K562 (cell line): Measurements from ENCODE around the gene LRRC4C. TPM values are rescaled to one million over a fixed set of nuclear protein-coding genes. Genes with fewer than 3 reads are reported as not detected.

Source experiments
- ATAC-seq: fragments of 200-7000 bp; cut with Tn5 transposase; 3 replicates; pipeline ENCODE4 v1.9.1; 2020; ENCODE audit warnings: moderate library complexity
- BruUV-seq: library from RNA; stranded (reverse); fragments of 400-500 nt; replicated peaks from 2 replicates; lab custom pipeline; 2021; lab: Mats Ljungman, UMichigan
- CTCF ChIA-PET: fragments of 300-600 bp; formaldehyde crosslinking; extraction: SDS; loops from one replicate; lab custom pipeline; 2021; ENCODE audit warnings: low intra/inter-chr PET ratio; lab: Yijun Ruan, JAX
- POLR2A ChIA-PET: fragments of 300-600, 350-650 bp; sonication (Branson Sonifier 250); formaldehyde crosslinking; extraction: SDS; loops from one replicate; lab custom pipeline; 2021; ENCODE audit warnings: antibody characterized with exemption, inconsistent platforms; lab: Yijun Ruan, JAX
- DNase-seq, 4 experiments: peaks; one replicate each; pipeline versions ENCODE4 v3.0.0 to v3.0.0-alpha.2; 2011 to 2018; ENCODE audit warnings: low spot score in 3 of 4, mixed read lengths in 3 of 4; ENCODE audit errors: extremely low read depth in 1 of 4
- FAIRE-seq: peaks from 2 replicates; lab custom pipeline; 2011; peaks lifted over from hg19 to GRCh38; lab: Jason Lieb, UNC
- H2AFZ ChIP-seq: 2 replicates; pipeline ENCODE4 v1.6.0; 2011; ENCODE audit warnings: low read depth, low read length, control low read depth, inconsistent platforms
- H3K27ac ChIP-seq: fragments of 200-600 bp; 3 replicates; pipeline ENCODE4 v1.8.0; 2011; ENCODE audit warnings: low read depth, mild to moderate bottlenecking, control low read depth, inconsistent platforms, low read length, moderate library complexity, mixed read lengths; ENCODE audit errors: extremely low read depth
- H3K27me3 ChIP-seq, 2 experiments: fragments of 300-600 bp in 1 of 2; 2 replicates in 1 of 2; 3 replicates in 1 of 2; pipeline versions ENCODE4 v1.6.0 to v1.8.0; 2011; ENCODE audit warnings: inconsistent platforms in 2 of 2, low read length in 2 of 2, mild to moderate bottlenecking in 1 of 2, mixed read lengths in 1 of 2, moderate library complexity in 1 of 2; ENCODE audit not compliant: control insufficient read depth in 2 of 2, insufficient read depth in 2 of 2
- H3K36me3 ChIP-seq: fragments of 300-600 bp; 3 replicates; pipeline ENCODE4 v1.8.0; 2011; ENCODE audit warnings: mild to moderate bottlenecking, low read length, inconsistent platforms; ENCODE audit not compliant: control insufficient read depth, insufficient read depth
- H3K4me1 ChIP-seq, 2 experiments: fragments of 200-600 bp in 1 of 2; replicated peaks in 1 of 2; 2 replicates in 1 of 2; 3 replicates in 1 of 2; pipeline versions ENCODE4 v1.5.1 to v1.8.0; 2011; ENCODE audit warnings: inconsistent platforms in 2 of 2, low read length in 2 of 2, mild to moderate bottlenecking in 1 of 2, mixed read lengths in 1 of 2, moderate library complexity in 1 of 2; ENCODE audit not compliant: control insufficient read depth in 2 of 2, insufficient read depth in 2 of 2
- H3K4me2 ChIP-seq: 2 replicates; pipeline ENCODE4 v1.6.1; 2011; ENCODE audit warnings: low read length, control low read depth, inconsistent platforms, mixed read lengths; ENCODE audit not compliant: insufficient read depth
- H3K4me3 ChIP-seq: fragments of 200-600 bp; sonication (generic), shearing (Covaris generic); 2 replicates; pipeline ENCODE4 v1.5.1; 2016; ENCODE audit warnings: control low read depth, inconsistent platforms
- H3K79me2 ChIP-seq: fragments of 200-600 bp; 3 replicates; pipeline ENCODE4 v1.8.0; 2011; ENCODE audit warnings: low read length, inconsistent platforms; ENCODE audit not compliant: control insufficient read depth, insufficient read depth
- H3K9ac ChIP-seq, 2 experiments: 2 replicates each; pipeline versions ENCODE4 v1.6.0 to v1.6.1; 2011; ENCODE audit warnings: low read depth in 2 of 2, low read length in 2 of 2, control low read depth in 1 of 2, inconsistent platforms in 1 of 2, mild to moderate bottlenecking in 1 of 2, mixed read lengths in 1 of 2; ENCODE audit not compliant: insufficient read depth in 1 of 2
- H3K9me1 ChIP-seq: one replicate; pipeline ENCODE4 v1.6.0; 2011; ENCODE audit warnings: inconsistent platforms, mild to moderate bottlenecking, low read length, moderate library complexity; ENCODE audit not compliant: control insufficient read depth, insufficient read depth
- H3K9me3 ChIP-seq: replicated peaks from 2 replicates; pipeline ENCODE4 v1.5.1; 2011; ENCODE audit warnings: low read depth, low read length, inconsistent platforms; ENCODE audit not compliant: control insufficient read depth, insufficient read depth
- H4K20me1 ChIP-seq: replicated peaks from 2 replicates; pipeline ENCODE4 v1.6.1; 2011; ENCODE audit warnings: low read length, inconsistent platforms, mixed read lengths; ENCODE audit not compliant: control insufficient read depth, insufficient read depth
- BACH1 ChIP-seq: fragments of 200-800 bp; sonication (Bioruptor generic); IDR thresholded peaks from 2 replicates; pipeline ENCODE4 v1.6.1; 2016; ENCODE audit warnings: missing genetic modification characterization, missing compliant biosample characterization
- BRD9 ChIP-seq: fragments of 450-650 bp; IDR thresholded peaks from 2 replicates; pipeline ENCODE4 v1.6.1; 2018; ENCODE audit warnings: low read depth; ENCODE audit not compliant: partially characterized antibody
- CBX8 ChIP-seq: fragments of 200-600 bp; sonication (generic); IDR thresholded peaks from 2 replicates; pipeline ENCODE4 v1.6.1; 2012; ENCODE audit warnings: borderline replicate concordance, mixed run types, low read depth, mild to moderate bottlenecking, moderate library complexity, mixed read lengths, low read length, control low read depth, inconsistent platforms; ENCODE audit not compliant: poor library complexity, severe bottlenecking; ENCODE audit errors: extremely low read depth
- JUND ChIP-seq, 2 experiments: IDR thresholded peaks; 2 replicates in 1 of 2; 3 replicates in 1 of 2; pipeline ENCODE4 v1.6.1; 2011; ENCODE audit warnings: borderline replicate concordance in 2 of 2, low read depth in 2 of 2, low read length in 2 of 2, improper control_type of control experiment in 1 of 2, missing biosample characterization in 1 of 2, missing genetic modification characterization in 1 of 2, missing genetic modification reagents in 1 of 2
- MIER1 ChIP-seq: fragments of 450-650 bp; IDR thresholded peaks from 2 replicates; pipeline ENCODE4 v1.6.1; 2016; ENCODE audit warnings: antibody characterized with exemption, mild to moderate bottlenecking, low read depth
- RBM15 ChIP-seq: fragments of 200-400 bp; formaldehyde crosslinking; IDR thresholded peaks from 2 replicates; pipeline ENCODE4 v1.6.1; 2018; ENCODE audit warnings: mild to moderate bottlenecking, low read length, moderate library complexity; ENCODE audit not compliant: insufficient read depth
- SIN3A ChIP-seq, 2 experiments: fragments of 150-350 bp in 1 of 2; IDR thresholded peaks; 2 replicates each; pipeline ENCODE4 v1.6.1; 2011 to 2016; ENCODE audit warnings: borderline replicate concordance in 2 of 2, low read depth in 2 of 2, low read length in 2 of 2, mild to moderate bottlenecking in 2 of 2, moderate library complexity in 2 of 2; ENCODE audit not compliant: control insufficient read depth in 1 of 2
- SMARCC2 ChIP-seq: fragments of 450-650 bp; IDR thresholded peaks from 2 replicates; pipeline ENCODE4 v1.6.1; 2017; ENCODE audit warnings: antibody characterized with exemption, moderate library complexity, mild to moderate bottlenecking, low read depth
- TEAD4 ChIP-seq, 2 experiments: sonication (generic) in 1 of 2; formaldehyde crosslinking in 1 of 2; IDR thresholded peaks; 2 replicates each; pipeline versions ENCODE4 v1.6.1 to v1.8.0; 2012 to 2022; ENCODE audit warnings: borderline replicate concordance in 1 of 2, inconsistent platforms in 1 of 2, low read length in 1 of 2, mild to moderate bottlenecking in 1 of 2, missing genetic modification reagents in 1 of 2
- ZNF124 ChIP-seq: sonication (generic); formaldehyde crosslinking; IDR thresholded peaks from 2 replicates; pipeline ENCODE4 v1.8.1; 2022; ENCODE audit warnings: missing genetic modification reagents
- ZNF589 ChIP-seq: fragments of 200-800 bp; sonication (Bioruptor generic); IDR thresholded peaks from 2 replicates; pipeline ENCODE4 v1.6.1; 2016; ENCODE audit warnings: low read depth, missing genetic modification characterization, missing compliant biosample characterization
- in situ Hi-C: fragments of 300-500 bp; cut with MboI; formaldehyde crosslinking; loops from 4 replicates; pipeline ENCODE4 v1.15.0; 2018; ENCODE audit warnings: inconsistent platforms, mixed read lengths
- intact Hi-C: fragments of 100-400 bp; cut with micrococcal nuclease; formaldehyde crosslinking; loops from 2 replicates; pipeline ENCODE4 v1.14.2; 2022
- polyA plus RNA-seq, 8 experiments: library from polyadenylated mRNA; depleted of rRNA in 4 of 8; stranded (reverse) in 5 of 8; unstranded in 3 of 8; fragments of >200 nt; fragmentation: Nextera tagmentation in 2 of 8; fragmentation: Illumina TruSeq in 1 of 8; extraction: Ambion mirVana in 2 of 8; extraction: Trizol in 1 of 8; gene quantifications; 2 replicates each; pipeline versions ENCODE4 v1.2.1 to v1.2.3, GENCODE V29; 2011 to 2014; ENCODE audit warnings: inconsistent platforms in 1 of 8, missing spikeins in 1 of 8
- total RNA-seq, 7 experiments: library from RNA; depleted of rRNA in 6 of 7; stranded (reverse); fragments of >200 nt in 6 of 7; fragmentation: Illumina TruSeq in 2 of 7; extraction: Trizol in 2 of 7; gene quantifications; 2 replicates each; pipeline versions ENCODE4 v1.2.1 to v1.2.3, GENCODE V29; 2011 to 2021; ENCODE audit warnings: low replicate concordance in 1 of 7
- TF ChIP-seq, protein P1 (sequence below): sonication (generic); formaldehyde crosslinking; IDR thresholded peaks from 2 replicates; pipeline ENCODE4 v1.5.0; 2020; ENCODE audit warnings: missing genetic modification reagents
- TF ChIP-seq, protein P2 (sequence below): sonication (generic); formaldehyde crosslinking; IDR thresholded peaks from 2 replicates; pipeline ENCODE4 v1.8.0; 2022; ENCODE audit warnings: mild to moderate bottlenecking, missing genetic modification reagents, borderline replicate concordance
- TF ChIP-seq, protein P3 (sequence below): sonication (generic); formaldehyde crosslinking; IDR thresholded peaks from 2 replicates; pipeline ENCODE4 v1.8.0; 2023; ENCODE audit warnings: mild to moderate bottlenecking, missing genetic modification reagents
- TF ChIP-seq, protein P4 (sequence below): fragments of 250-450 bp; sonication (Bioruptor Pico); IDR thresholded peaks from 2 replicates; pipeline ENCODE4 v1.6.1; 2021; ENCODE audit warnings: mild to moderate bottlenecking

LRRC4C gene
- total and polyA plus RNA-seq, 9 of the 15 experiments (the other 6 are each of a cell fraction or from before 2014, with no cell fraction given) = not detected

DNA sequence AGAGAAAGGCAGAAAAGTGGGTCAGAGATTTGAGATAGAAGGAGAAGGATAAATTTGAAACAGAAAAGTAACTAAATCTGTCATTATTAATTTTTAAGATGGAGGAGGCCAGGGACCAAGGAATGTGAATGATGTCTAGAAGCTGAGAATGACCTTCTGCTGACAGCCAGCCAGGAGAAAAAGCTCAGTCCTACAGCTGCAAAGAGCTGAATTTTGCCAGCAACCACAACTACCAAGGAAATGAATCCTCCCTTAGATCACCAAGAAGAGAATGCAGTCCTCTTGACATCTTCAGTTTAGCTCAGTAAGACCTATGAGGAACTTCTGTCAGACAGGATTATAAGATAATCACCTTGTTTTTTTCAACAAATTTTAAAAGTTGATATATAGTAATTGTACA, 538.2 kb downstream of the LRRC4C start:
- no peaks in the 10 kb centered on the region for H3K27me3 ChIP-seq
- no peak overlapping the region for H3K4me2 ChIP-seq
- no peaks in the 10 kb centered on the region for H3K4me1 ChIP-seq
- BruUV-seq = no TSS peak
- H3K36me3 ChIP-seq = no peaks in the 10 kb centered on the region
- ChIA-PET POLR2A (no interaction called here), CTCF (no interaction called here)
- ATAC-seq = no peak
- H2AFZ ChIP-seq = no peak overlapping the region
- FAIRE-seq = no peak
- H3K9me3 ChIP-seq = no peaks in the 10 kb centered on the region
- H4K20me1 ChIP-seq = no peaks in the 10 kb centered on the region
- H3K79me2 ChIP-seq = no peaks in the 10 kb centered on the region
- intact Hi-C loops = no loop called here
- no peak overlapping the region for H3K4me3 ChIP-seq
- in situ Hi-C loops = no loop called here
- no peak for DNase-seq
- H3K27ac ChIP-seq = no peak overlapping the region
- no peak overlapping the region for H3K9ac ChIP-seq
- H3K9me1 ChIP-seq = no peaks in the 10 kb centered on the region
- no peak for TF ChIP-seq TEAD4 (IDR thresholded peaks at IDR 0.05; ENCODE audit: low read length)
- TF ChIP-seq TEAD4 (CRISPR knock-in tag; IDR thresholded peaks at IDR 0.05; ENCODE audit: borderline replicate concordance) = no peak
- TF ChIP-seq SMARCC2 = no peak
- TF ChIP-seq RBM15 = no peak
- TF ChIP-seq SIN3A (IDR thresholded peaks at IDR 0.05; ENCODE audit: borderline replicate concordance in 2 of 2, control insufficient read depth in 1 of 2, low read depth in 2 of 2, low read length in 2 of 2) = no peak
- TF ChIP-seq CBX8 = no peak
- no peak for TF ChIP-seq BRD9
- no peak for TF ChIP-seq JUND (IDR thresholded peaks at IDR 0.05; ENCODE audit: borderline replicate concordance, low read depth, low read length)
- TF ChIP-seq JUND (tag; IDR thresholded peaks at IDR 0.05; ENCODE audit: borderline replicate concordance, low read depth, low read length) = no peak
- no peak for TF ChIP-seq MIER1
- TF ChIP-seq, protein P1, sequence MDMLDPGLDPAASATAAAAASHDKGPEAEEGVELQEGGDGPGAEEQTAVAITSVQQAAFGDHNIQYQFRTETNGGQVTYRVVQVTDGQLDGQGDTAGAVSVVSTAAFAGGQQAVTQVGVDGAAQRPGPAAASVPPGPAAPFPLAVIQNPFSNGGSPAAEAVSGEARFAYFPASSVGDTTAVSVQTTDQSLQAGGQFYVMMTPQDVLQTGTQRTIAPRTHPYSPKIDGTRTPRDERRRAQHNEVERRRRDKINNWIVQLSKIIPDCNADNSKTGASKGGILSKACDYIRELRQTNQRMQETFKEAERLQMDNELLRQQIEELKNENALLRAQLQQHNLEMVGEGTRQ (CRISPR knock-in tag) = no peak
- TF ChIP-seq, protein P2, sequence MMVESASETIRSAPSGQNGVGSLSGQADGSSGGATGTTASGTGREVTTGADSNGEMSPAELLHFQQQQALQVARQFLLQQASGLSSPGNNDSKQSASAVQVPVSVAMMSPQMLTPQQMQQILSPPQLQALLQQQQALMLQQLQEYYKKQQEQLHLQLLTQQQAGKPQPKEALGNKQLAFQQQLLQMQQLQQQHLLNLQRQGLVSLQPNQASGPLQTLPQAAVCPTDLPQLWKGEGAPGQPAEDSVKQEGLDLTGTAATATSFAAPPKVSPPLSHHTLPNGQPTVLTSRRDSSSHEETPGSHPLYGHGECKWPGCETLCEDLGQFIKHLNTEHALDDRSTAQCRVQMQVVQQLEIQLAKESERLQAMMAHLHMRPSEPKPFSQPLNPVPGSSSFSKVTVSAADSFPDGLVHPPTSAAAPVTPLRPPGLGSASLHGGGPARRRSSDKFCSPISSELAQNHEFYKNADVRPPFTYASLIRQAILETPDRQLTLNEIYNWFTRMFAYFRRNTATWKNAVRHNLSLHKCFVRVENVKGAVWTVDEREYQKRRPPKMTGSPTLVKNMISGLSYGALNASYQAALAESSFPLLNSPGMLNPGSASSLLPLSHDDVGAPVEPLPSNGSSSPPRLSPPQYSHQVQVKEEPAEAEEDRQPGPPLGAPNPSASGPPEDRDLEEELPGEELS (CRISPR knock-in tag) = no peak
- no peak for TF ChIP-seq ZNF589 (CRISPR knock-in tag)
- no peak for TF ChIP-seq BACH1
- TF ChIP-seq, protein P3, sequence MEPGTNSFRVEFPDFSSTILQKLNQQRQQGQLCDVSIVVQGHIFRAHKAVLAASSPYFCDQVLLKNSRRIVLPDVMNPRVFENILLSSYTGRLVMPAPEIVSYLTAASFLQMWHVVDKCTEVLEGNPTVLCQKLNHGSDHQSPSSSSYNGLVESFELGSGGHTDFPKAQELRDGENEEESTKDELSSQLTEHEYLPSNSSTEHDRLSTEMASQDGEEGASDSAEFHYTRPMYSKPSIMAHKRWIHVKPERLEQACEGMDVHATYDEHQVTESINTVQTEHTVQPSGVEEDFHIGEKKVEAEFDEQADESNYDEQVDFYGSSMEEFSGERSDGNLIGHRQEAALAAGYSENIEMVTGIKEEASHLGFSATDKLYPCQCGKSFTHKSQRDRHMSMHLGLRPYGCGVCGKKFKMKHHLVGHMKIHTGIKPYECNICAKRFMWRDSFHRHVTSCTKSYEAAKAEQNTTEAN (CRISPR knock-in tag) = no peak
- TF ChIP-seq, protein P4, sequence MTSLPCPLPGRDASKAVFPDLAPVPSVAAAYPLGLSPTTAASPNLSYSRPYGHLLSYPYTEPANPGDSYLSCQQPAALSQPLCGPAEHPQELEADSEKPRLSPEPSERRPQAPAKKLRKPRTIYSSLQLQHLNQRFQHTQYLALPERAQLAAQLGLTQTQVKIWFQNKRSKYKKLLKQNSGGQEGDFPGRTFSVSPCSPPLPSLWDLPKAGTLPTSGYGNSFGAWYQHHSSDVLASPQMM (CRISPR knock-in tag) = no peak
- TF ChIP-seq ZNF124 (CRISPR knock-in tag) = no peak
